Stimulated activated CD4-positive, alpha-beta T cell treated with anti-CD3 and anti-CD28 coated beads, Interleukin-4, amount 100 ng/mL, for 1 hour (primary cell): Measurements from ENCODE around the gene TEX14.
A peak's percentile ranks its signal among the peaks of the same experiment; 100 is the strongest.

Source experiments
- DNase-seq: peaks from one replicate; pipeline ENCODE4 v3.0.0-alpha.2; 2020

TEX14 gene

GRCh38 chr17:58517378-58517927, 174.4 kb downstream of the TEX14 start:
- no peak for DNase-seq

GRCh38 chr17:58516644-58517377, 175.0 kb downstream of the TEX14 start:
- DNase-seq: no peak

DNA sequence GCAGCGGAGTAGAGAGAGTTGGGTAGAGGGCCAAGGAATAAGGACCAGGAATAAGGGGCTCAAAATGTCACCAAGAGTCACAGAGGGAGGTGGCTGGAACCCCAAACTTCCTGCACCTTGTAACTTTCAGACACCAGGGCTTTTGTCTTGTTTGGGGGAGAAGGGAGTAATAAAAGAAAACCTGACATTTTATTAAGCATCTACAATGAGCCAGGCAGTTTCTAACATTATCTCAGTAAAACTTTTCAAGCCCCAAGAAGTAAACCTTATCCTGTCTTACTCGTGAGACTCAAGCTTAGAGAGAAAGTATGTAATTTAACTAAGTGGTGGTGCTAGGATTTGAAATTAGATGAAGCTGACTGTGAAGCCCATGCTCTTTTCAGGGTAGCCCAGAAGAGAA, 176.6 kb downstream of the TEX14 start:
- no peak for DNase-seq

DNA sequence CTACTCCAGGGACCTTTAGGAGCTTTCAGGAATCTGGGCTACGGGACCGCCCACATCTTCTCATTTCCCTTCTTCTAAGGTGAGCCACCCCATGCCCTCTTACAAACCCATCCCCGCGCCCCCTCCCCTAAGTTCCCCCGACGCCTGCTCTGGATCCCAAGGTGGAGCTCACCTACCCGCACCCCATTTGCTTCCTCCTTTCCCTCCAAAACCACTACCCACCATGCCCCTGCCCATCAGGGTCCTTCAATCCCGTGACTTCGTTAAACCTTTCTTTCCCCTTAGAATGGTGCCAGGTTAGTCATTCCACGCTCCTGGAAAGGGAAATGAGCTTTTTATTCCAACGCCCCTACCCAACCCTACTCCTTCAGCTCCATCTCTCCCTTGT, 177.1 kb downstream of the TEX14 start:
- DNase-seq: no peak

GRCh38 chr17:58513965-58514769, 177.7 kb downstream of the TEX14 start, which contains the start of gene MTMR4:
MTMR4 (minus strand) TSS chr17:58514638; CDS start chr17:58514407, 231 bp downstream.
- peak; percentile 78 for DNase-seq

DNA sequence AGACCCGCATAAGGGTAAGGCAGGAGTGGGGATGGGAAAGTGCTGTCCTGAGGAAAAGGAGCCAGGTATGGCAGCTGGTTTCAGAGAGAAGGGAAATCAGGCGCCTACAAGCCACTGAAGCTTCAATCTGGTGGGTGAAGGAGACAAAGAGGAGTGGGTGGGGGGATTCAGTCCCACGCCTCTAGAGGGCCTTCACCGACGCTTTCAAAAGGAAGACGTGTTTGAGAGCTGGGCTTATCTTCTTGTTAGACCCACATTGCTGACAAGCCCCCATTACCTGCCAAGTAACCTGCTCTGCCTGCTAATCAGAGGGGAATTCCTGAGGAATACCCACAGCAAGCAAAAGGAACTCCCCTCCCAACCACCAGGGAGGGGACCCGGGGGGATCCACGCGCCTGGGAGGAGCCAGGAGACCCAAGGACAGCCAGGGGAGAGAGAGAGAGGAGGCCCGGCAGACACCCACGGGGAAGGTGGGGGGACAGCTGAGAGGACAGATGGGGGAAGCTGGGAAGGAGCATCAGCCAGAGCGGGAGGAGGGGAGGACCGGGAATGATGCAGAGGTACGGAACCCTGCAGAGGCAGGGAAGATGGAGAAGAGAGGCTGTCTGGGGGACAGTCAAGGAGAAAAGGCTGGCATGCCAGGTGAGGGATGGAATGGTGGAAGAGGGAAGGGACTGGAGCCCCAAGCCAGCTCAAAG, 178.4 kb downstream of the TEX14 start:
- DNase-seq: peak; percentile 46

DNA sequence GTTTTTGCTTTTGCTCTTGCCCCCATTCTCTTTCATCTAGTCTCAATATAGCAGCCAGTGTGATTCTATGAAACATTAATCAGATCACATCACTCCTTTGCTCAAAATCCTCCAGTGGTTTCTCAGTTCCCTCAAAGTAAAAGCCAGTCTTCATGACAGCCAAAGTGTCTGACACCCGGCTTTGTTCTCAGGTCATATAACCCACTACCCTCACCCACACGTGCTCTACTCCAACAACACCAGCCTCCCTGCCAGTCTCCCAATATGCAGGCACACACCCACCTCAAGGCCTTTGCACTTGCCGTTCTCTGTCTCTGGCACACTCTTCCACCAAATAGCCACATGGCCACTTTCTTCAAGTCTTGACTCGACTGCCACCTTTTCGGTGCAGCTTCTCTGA, 181.8 kb downstream of the TEX14 start:
- no peak for DNase-seq

DNA sequence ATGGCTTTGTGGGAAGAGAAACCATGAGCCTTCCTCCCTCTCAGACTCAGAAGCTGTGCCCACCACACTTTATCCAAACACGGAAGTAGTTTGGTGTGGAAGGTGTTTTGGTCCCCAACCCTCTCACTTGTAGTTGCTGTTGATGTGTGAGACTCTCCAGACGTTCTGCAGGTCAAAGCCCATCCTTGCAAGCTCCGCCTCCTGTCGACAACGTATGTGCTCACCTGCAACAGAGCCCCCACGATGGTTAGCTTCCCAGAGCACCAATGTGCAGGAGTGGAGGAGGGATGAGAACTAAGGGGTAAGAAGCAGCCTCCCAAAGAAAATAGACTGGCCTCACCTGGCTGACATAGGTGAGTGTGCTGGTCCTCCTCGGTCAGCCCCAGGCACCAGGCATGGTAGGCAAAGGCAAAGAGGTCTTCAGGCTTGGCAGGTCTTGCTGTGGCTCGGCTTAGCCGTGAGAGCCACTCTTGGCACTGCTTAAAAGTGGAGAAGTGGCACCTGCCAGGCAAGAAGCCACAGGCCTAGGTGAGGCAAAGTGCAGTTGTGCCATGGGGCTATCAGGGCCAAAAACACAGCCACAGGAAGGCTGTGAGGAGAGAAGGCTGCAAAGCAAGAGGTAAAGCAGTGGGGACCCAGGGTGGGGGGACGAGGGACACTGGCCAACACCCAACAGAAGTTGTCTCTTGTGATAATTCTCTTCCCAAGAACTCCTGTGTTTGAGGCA, 183.3 kb downstream of the TEX14 start:
- DNase-seq: no peak

DNA sequence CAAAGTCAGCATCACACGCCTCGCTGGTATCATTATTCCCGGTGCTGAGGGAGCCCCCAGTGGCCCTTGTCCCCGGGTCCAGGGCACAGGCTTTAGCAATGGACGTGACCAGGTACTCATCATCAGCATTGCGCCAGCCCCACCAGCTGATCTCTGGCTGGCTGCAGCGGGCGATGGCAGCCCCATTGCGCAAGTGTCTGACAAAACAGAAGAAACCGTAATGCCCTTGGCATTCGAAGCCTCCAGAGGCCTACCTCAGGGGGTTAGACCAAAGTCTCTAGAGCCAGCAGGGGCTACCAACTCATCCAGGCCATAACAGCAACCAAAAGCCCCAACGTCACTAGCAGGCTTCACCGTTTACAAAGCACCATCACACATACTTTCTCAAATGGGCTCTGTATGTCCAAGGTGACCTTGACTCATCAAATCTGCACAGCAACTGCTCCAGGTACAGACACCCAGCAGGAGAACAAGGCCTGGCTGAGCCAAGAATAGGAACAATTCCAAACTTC, 184.7 kb downstream of the TEX14 start:
- DNase-seq: no peak
